Duodenal mucosa (tissue), 2 donors: ENCODE results near the gene KHDRBS1.
"Not testable (repeated sequence)": the region's sequence is repeated elsewhere in the genome, so short reads cannot be mapped to it uniquely, and the experiment has no call there.

Experiments used
- H3K27ac ChIP-seq: one replicate; pipeline ENCODE4 v1.7.0; 2013; ENCODE audit warnings: low read depth, low read length
- H3K27me3 ChIP-seq, 2 donors: one replicate each; pipeline ENCODE4 v1.7.0; 2013; ENCODE audit warnings: low read length in 2 of 2, control low read depth in 1 of 2; ENCODE audit not compliant: insufficient read depth in 2 of 2, control insufficient read depth in 1 of 2
- H3K36me3 ChIP-seq, 2 donors: one replicate each; pipeline ENCODE4 v1.7.0; 2013; ENCODE audit warnings: low read length in 2 of 2, control low read depth in 1 of 2; ENCODE audit not compliant: insufficient read depth in 2 of 2, control insufficient read depth in 1 of 2
- H3K4me1 ChIP-seq, 2 donors: one replicate each; pipeline ENCODE4 v1.7.0; 2013; ENCODE audit warnings: low read length in 2 of 2, control low read depth in 1 of 2; ENCODE audit not compliant: insufficient read depth in 2 of 2, control insufficient read depth in 1 of 2
- H3K4me3 ChIP-seq, 2 donors: one replicate each; pipeline ENCODE4 v1.7.0; 2013; ENCODE audit warnings: low read length in 2 of 2, low read depth in 1 of 2
- H3K9ac ChIP-seq, 2 donors: one replicate each; pipeline ENCODE4 v1.7.0; 2013; ENCODE audit warnings: low read length in 2 of 2, low read depth in 1 of 2
- H3K9me3 ChIP-seq, 2 donors: one replicate each; pipeline ENCODE4 v1.7.0; 2013; ENCODE audit warnings: low read length in 2 of 2, control low read depth in 1 of 2; ENCODE audit not compliant: control insufficient read depth in 1 of 2

The KHDRBS1 gene

DNA sequence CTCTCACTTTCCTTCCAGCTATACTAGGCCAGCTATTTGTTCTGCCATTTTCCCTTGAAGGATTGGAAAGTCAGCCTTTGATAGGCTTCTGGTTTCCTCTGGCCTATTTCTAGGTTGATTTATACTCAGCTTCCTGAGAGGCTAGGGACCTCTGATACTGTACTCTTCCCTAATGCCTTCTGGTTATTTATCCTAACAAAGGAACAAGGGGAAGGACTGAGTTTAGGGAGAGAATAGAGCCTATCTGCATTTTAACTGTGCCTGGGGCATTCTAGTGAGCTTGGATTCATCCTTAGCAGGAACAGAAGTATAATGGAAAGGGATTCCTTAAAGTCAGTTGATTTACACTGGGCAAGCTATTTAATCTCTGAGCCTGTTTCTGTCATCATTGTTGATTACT lies 47.2 kb downstream of the KHDRBS1 start:
- Histone ChIP-seq H3K27ac (no peak overlapping the region), H3K9ac (no peak overlapping the region), H3K4me3 (no peak overlapping the region), H3K27me3 (no peaks in the 10 kb centered on the region), H3K36me3 (peaks cover 26 to 51% of the 10 kb centered on the region in 2 donors), H3K4me1 (peaks cover 0 to 14% of the 10 kb centered on the region in 2 donors), H3K9me3 (no peaks in the 10 kb centered on the region)

DNA sequence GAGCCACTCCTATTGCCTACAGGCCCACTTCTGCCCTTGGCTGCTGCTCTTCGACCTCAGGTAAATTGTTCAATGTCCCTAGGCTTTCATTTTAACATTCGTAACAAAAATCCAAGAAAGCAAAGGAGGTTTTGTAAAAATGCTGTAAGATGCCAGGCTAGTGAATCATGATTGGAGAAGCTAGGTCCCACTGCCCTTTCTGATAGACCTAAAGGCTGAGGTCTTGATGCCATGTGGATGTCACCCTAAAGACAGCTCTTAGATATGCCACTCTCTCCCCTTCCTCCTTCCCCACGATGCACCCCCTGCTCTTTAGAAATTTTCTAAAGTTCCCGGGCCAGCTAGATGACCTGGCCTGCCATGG lies 49.2 kb downstream of the KHDRBS1 start:
- no peak overlapping the region for H3K27ac ChIP-seq
- H3K4me3 ChIP-seq: no peak overlapping the region
- no peaks in the 10 kb centered on the region for H3K27me3 ChIP-seq
- no peaks in the 10 kb centered on the region for H3K9me3 ChIP-seq
- H3K9ac ChIP-seq: no peak overlapping the region
- peaks cover 5 to 29% of the 10 kb centered on the region in 2 donors for H3K4me1 ChIP-seq
- peaks cover 24 to 37% of the 10 kb centered on the region in 2 donors for H3K36me3 ChIP-seq

DNA sequence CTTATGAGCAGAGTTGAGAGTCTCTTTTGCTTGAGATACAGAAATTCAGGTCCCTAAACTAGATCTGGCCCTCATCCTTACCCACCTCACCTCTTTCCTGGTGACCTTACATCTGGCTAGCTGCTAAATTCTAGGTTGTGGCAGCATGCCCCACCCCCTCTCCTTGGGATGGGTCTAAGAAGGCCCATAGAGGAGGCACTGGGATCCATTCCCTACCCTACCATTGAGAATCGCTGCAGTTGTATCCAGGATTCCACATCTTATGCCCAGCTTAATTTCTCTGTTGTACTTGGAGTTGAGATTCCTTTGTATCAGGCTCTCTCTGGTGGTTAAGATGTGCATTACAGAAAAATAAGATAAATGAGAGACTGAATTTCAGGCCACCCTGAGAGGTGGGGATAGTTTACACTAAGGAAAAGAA lies 49.6 kb downstream of the KHDRBS1 start:
- H3K4me1 ChIP-seq: peaks cover 5 to 29% of the 10 kb centered on the region in 2 donors
- H3K27ac ChIP-seq: no peak overlapping the region
- H3K36me3 ChIP-seq: peaks cover 24 to 33% of the 10 kb centered on the region in 2 donors
- H3K9me3 ChIP-seq: no peaks in the 10 kb centered on the region
- H3K9ac ChIP-seq: no peak overlapping the region
- no peaks in the 10 kb centered on the region for H3K27me3 ChIP-seq
- no peak overlapping the region for H3K4me3 ChIP-seq

DNA sequence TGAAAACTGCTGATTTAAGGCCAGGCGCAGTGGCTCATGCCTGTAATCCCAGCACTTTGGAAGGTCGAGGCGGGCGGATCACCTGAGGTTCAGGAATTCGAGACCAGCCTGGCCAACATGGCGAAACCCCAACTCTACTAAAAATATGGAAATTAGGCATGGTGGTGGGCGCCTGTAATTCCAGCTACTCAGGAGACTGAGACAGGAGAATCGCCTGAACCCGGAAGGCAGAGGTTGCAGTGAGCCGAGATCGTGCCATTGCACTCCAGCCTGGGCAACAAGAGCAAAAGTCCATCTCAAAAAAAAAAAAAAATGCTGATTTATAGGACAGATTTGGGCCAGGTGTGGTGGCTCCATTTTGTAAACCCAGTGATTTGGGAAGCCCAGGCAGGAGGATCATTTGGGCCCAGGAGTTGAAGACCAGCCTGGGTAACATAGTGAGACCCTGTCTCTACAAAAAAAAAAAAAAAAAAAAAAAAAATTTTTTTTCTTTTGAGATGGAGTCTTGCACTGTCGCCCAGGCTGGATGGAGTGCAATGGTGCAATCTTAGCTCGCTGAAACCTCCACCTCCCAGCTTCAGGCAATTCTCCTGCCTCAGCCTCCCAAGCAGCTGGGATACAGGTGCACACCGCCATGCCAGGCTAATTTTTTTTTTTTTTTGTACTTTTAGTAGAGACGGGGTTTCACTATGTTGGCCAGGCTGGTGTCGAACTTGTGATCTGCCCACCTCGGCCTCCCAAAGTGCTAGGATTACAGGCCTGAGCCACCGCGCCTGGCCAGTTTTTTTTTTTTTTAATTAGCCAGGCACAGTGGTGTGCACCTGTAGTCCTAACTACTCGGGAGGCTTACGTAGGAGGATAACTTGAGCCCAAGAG lies 52.2 kb downstream of the KHDRBS1 start:
- H3K9ac ChIP-seq, H3K27ac ChIP-seq, H3K27me3 ChIP-seq, H3K4me3 ChIP-seq, H3K9me3 ChIP-seq, H3K36me3 ChIP-seq: not testable (repeated sequence)
- H3K4me1 ChIP-seq: peaks cover 8 to 29% of the 10 kb centered on the region in 2 donors

DNA sequence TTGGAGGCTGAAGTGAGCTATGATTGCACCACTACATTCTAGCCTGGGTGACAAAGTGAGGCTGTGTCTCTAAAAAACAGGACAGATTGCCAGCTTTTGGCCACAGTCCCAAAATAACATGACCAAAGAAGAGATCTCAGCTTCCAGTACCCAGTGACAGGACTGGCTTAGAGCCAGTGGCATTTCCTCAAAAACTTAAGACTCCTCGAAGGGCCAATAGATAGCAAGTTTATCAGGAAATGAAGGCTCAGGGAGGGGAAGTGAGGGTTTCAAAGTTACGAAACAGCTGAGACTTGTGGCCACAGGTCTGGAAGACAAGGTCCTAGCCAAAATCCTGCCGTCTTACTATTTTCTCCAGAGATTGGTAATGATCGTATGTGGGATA lies 52.8 kb downstream of the KHDRBS1 start:
- Histone ChIP-seq H3K9ac (no peak overlapping the region), H3K4me1 (peaks cover 8 to 29% of the 10 kb centered on the region in 2 donors), H3K9me3 (no peaks in the 10 kb centered on the region), H3K27ac (no peak overlapping the region), H3K27me3 (no peaks in the 10 kb centered on the region), H3K36me3 (peaks cover under 1 to 2% of the 10 kb centered on the region in 2 donors), H3K4me3 (no peak overlapping the region)

DNA sequence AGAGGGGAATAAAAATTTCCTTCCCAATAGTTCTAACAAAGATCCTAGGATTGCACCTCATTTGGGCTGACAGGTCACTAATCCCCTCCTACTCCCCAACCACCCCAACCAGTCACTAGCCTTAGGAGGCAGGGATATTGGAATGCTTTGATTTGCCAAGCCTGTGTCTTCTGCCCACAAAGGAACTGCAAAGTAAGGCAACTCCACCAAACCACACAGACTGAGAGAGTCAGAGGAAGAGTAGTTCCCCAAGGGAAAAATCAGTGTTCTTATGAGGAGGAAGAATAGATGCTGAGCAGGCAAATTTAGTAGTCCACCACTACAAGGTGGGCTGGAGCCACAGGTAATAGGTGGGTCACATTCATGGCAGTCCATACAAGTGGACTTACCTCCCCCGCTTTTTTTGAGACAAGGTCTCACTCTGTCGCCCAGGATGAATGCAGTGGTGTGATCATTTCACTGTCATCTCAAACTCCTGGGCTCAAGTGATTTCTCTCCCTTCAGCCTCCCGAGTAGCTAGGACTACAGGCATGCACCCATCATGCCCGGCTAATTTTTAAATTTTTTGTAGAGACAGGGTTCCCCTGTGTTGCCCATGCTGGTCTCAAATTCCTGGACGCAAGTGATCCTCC lies 55.4 kb downstream of the KHDRBS1 start:
- H3K9me3 ChIP-seq: no peaks in the 10 kb centered on the region
- H3K27me3 ChIP-seq: no peaks in the 10 kb centered on the region
- H3K36me3 ChIP-seq: no peaks in the 10 kb centered on the region
- H3K4me3 ChIP-seq: no peak overlapping the region
- H3K9ac ChIP-seq: no peak overlapping the region
- peaks cover 16 to 30% of the 10 kb centered on the region in 2 donors for H3K4me1 ChIP-seq
- no peak overlapping the region for H3K27ac ChIP-seq

DNA sequence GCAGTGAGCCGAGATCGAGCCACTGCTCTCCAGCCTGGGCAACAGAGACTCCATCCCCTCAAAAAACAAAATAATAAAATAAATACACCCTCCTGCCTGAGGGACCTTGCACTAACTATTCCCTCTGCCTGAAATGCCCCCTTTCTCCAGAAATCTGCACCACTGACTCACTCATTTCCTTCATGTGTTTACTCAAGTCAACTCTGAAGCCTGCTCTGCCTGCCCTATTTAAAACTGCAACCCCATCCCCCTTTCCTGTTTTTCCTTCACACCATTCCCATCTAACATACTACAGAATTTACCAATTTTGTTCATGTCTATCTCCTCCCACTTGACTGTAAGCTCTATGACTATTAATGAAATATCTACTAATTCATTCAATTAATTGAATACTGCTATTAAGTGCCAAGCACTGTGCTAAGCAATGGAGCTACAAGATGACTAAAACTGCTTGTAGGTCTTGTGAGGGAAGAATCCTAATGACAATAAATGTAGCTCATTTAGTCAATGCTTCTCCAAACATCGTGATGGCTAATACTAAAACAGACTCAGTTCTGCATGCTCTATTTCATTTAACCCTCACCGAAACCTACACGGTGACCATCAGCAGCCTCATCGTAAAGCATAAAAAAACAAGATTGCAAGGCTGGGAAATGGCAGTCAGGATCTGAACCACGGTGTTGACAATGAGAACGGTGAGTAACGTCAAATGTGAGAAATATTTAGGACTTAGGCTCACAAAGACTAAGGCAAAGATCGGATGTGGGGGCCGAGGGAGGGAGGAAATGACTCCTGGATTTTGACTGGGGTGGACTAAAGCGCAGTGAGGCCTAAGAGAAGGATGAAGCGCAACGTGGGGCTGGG lies 58.3 kb downstream of the KHDRBS1 start:
- Histone ChIP-seq H3K36me3 (peaks cover 3 to 16% of the 10 kb centered on the region in 2 donors), H3K4me3 (peak overlapping the region; percentile 69 to 86), H3K9ac (peak overlapping the region; percentile 61 to 89), H3K27me3 (no peaks in the 10 kb centered on the region), H3K4me1 (peaks cover 11 to 19% of the 10 kb centered on the region in 2 donors), H3K27ac (peak overlapping the region; percentile 84), H3K9me3 (no peaks in the 10 kb centered on the region)

DNA sequence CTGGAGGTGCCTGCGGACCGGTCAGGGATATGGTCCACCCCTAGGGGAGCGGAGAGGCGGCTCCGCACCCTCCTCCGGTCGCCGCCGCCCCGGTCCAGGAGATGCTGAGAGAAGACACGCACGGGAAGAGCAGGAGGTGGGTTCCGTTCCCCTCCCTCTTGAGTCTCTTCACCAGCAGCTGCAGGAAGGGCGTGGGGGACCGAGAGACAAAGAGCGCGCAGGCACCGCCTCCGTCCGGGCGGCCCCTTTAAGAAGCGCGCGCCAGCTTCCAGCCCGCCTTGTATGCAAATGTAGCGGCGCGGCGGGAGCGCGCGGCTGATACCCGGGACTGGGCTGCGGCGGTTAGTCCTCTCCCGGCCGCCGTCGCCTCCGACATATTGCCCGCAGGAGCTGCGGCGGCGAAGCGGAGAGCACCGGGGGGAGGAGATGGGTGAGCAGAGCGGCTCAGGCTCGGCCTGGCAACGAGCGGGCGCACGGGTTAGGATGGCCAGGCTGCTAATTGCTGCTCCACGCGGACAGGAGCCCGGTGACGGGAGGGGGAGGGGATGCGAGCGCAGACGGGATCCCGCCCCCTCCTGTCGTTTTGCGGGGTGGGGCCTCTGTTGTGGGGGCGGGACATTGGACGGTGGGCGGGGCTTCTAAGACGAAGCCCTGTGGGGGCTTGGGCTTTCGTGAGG lies 59.1 kb downstream of the KHDRBS1 start, which contains the start of gene TMEM39B:
TMEM39B (plus strand) TSS at position 318 of the 677 bp plus-strand sequence; CDS start at position 427, 109 bp downstream.
- peaks cover 11 to 15% of the 10 kb centered on the region in 2 donors for H3K4me1 ChIP-seq
- H3K36me3 ChIP-seq: peaks cover 10 to 23% of the 10 kb centered on the region in 2 donors
- H3K27ac ChIP-seq: peak within 1 kb of the TSS; percentile 84
- peak within 1 kb of the TSS; percentile 61 to 89 for H3K9ac ChIP-seq
- H3K4me3 ChIP-seq: peak within 1 kb of the TSS; percentile 69 to 86
- H3K9me3 ChIP-seq: no peaks in the 10 kb centered on the region
- no peaks in the 10 kb centered on the region for H3K27me3 ChIP-seq

DNA sequence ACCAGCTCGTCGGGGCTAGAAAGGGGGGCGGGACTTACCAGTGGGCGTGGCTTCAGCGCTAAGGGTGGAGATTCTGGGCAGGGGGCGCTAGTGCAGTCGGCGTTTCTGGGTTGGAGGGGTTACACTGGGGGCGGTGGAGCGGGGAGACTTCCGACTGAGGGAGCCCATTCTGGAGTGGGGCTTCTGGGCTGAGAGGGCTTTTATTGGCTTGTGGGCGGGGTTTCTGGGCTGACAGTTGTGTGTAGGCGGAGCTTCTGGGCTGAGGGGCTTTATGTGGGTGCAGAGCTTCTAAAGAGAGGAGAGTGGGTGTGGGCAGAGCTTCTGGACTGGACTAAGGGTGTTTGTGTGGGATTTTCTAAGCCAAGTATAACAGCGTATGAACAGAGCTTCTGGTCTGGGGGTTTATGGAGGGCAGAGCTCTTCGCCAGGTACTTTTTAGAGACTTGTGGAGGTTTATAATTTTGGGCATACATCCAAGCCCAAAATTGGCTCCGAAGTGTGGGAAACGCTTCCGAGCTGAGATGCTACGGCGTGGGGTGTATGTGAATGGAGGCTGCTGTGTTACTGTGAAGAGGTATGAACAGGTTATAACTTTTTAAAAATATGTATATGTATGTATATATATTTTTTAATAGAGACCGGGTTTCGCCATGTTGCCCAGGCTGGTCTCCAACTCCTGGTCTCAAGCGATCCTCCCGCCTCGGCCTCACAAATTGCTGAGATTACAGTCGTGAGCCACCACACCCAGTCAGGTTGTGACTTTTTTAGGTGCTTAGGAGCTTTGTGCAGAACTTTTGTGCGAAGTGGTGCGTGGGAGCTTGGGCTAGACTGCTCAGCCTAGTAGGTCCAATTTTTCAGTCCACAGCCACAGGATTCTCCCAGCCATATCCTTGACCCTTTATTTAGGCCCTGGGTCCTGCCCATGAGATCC lies 59.9 kb downstream of the KHDRBS1 start:
- H3K36me3 ChIP-seq: peaks cover 10 to 31% of the 10 kb centered on the region in 2 donors
- H3K27me3 ChIP-seq: no peaks in the 10 kb centered on the region
- no peaks in the 10 kb centered on the region for H3K9me3 ChIP-seq
- peak overlapping the region; percentile 51 to 89 for H3K9ac ChIP-seq
- H3K27ac ChIP-seq: peak overlapping the region; percentile 59
- H3K4me1 ChIP-seq: peaks cover 11 to 15% of the 10 kb centered on the region in 2 donors
- peak overlapping the region; percentile 69 to 86 for H3K4me3 ChIP-seq
